Measurements from ENCODE around the gene DLX4.

DLX4 gene

GRCh38 chr17:50020841-50021599 lies 52.0 kb downstream of the DLX4 start:
- no peak for DNase-seq

DNA sequence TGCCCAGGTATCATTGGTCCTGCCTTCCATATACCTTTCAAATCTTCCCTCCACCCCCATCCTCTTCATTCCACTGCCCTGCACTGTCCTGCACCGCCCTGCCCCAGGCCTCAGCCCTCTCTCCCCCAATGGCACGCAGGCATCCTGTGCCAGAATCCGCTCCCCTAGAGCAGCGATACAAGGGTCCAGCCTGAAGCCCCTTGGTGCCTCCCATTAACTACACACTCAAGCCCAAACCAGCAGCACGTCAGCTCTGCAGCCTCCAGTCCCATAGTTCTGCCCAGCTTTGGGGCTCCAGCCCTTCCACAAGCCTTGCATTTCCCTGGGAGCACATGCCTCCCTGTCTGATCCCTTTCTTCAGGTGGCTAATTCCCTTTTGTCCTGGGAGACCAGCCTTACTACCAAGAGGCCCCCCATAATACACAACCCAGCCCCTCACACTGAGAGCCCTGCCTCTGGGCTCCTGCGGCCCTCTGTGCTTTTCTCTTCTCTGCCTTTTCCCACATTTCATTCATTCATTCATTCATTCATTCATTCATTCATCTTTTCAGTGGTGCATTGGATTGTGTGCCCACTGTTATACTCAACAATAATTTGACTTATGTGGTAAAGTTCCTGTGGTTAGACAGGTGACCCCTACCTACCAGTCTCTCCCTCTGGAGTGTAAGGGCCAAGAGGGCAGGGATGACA lies 52.8 kb downstream of the DLX4 start:
- no peak for DNase-seq

GRCh38 chr17:50022463-50023130 lies 53.6 kb downstream of the DLX4 start:
- no peak for DNase-seq

DNA sequence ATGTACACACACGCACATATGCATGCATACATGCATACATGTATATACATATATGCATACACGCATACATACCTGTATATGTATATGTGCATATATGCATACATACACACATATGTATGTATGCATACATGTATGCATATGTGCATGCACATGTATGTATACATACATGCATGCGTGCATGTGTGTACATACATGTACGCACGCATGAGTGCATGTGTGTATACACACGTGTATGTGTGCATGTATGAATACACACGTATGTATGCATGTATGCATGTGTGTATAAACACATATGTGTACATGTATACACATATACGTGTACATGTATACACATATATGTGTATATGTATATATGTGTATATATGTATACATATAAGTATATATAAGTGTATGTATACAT lies 54.5 kb downstream of the DLX4 start:
- no peak for DNase-seq

All from CD4-positive, alpha-beta T cell treated with Interleukin-1 beta for 1 hour (primary cell).